GM23248 (cell line): ENCODE results near the gene UQCRC1. TPM values are rescaled to one million over a fixed set of nuclear protein-coding genes. Genes with fewer than 3 reads are reported as not detected.

Experiments
- DNase-seq: peaks from one replicate; pipeline ENCODE4 v3.0.0-alpha.2; 2015
- H2AFZ ChIP-seq: fragments of 200-600 bp; sonication (generic); 2 replicates; pipeline ENCODE4 v1.6.1; 2016; ENCODE audit warnings: antibody characterized with exemption
- H3F3A ChIP-seq: fragments of 200-600 bp; sonication (generic); 2 replicates; pipeline ENCODE4 v1.6.1; 2016; ENCODE audit warnings: mild to moderate bottlenecking, antibody characterized with exemption, mixed run types; ENCODE audit not compliant: insufficient read depth
- H3K27ac ChIP-seq: fragments of 200-600 bp; sonication (generic); 2 replicates; pipeline ENCODE4 v1.5.1; 2016; ENCODE audit warnings: mild to moderate bottlenecking
- H3K27me3 ChIP-seq: fragments of 200-600 bp; sonication (generic); replicated peaks from 2 replicates; pipeline ENCODE4 v1.6.1; 2016; ENCODE audit warnings: mild to moderate bottlenecking; ENCODE audit not compliant: insufficient read depth
- H3K36me3 ChIP-seq: fragments of 200-600 bp; sonication (generic); 2 replicates; pipeline ENCODE4 v1.6.1; 2016; ENCODE audit warnings: low read depth, mild to moderate bottlenecking
- H3K4me1 ChIP-seq: fragments of 200-600 bp; sonication (generic); 2 replicates; pipeline ENCODE4 v1.6.1; 2016; ENCODE audit warnings: mild to moderate bottlenecking; ENCODE audit not compliant: insufficient read depth
- H3K4me2 ChIP-seq: fragments of 200-600 bp; sonication (generic); one replicate; pipeline ENCODE4 v1.6.1; 2016; ENCODE audit warnings: mild to moderate bottlenecking; ENCODE audit not compliant: unreplicated experiment
- H3K4me3 ChIP-seq: fragments of 200-600 bp; sonication (generic); 2 replicates; pipeline ENCODE4 v1.5.1; 2016; ENCODE audit warnings: mild to moderate bottlenecking
- H3K79me2 ChIP-seq: fragments of 200-600 bp; sonication (generic); 2 replicates; pipeline ENCODE4 v1.6.1; 2016; ENCODE audit warnings: mild to moderate bottlenecking; ENCODE audit not compliant: insufficient read depth
- H3K9ac ChIP-seq: fragments of 200-600 bp; sonication (generic); 2 replicates; pipeline ENCODE4 v1.6.1; 2016; ENCODE audit warnings: mild to moderate bottlenecking
- H3K9me2 ChIP-seq: fragments of 200-600 bp; sonication (generic); 2 replicates; pipeline ENCODE4 v1.6.1; 2016; ENCODE audit warnings: mixed run types, mild to moderate bottlenecking, moderate library complexity; ENCODE audit not compliant: insufficient read depth
- H3K9me3 ChIP-seq: fragments of 200-600 bp; sonication (generic); one replicate; pipeline ENCODE4 v1.6.1; 2017; ENCODE audit warnings: low read depth
- H4K20me1 ChIP-seq: fragments of 200-600 bp; sonication (generic); 2 replicates; pipeline ENCODE4 v1.6.0; 2016; ENCODE audit not compliant: insufficient read depth
- EZH2 ChIP-seq: fragments of 200-600 bp; sonication (generic); IDR thresholded peaks from 2 replicates; pipeline ENCODE4 v1.6.1; 2018; ENCODE audit warnings: antibody characterized with exemption, mild to moderate bottlenecking; ENCODE audit not compliant: insufficient read depth, poor library complexity, severe bottlenecking
- EZH2phosphoT487 ChIP-seq: fragments of 200-600 bp; sonication (generic); IDR thresholded peaks from 2 replicates; pipeline ENCODE4 v1.6.1; 2018; ENCODE audit warnings: antibody characterized with exemption, moderate library complexity, mild to moderate bottlenecking, low read depth; ENCODE audit not compliant: insufficient read depth
- WGBS, 2 experiments: methylation state at CpG; one replicate each; pipeline ENCODE4 v1.1.6; 2015 to 2017; ENCODE audit warnings: low lambda C conversion rate in 2 of 2, low coverage in 1 of 2; ENCODE audit errors: missing lambda C conversion rate in 2 of 2; 5-methylcytosine and 5-hydroxymethylcytosine counted together
- in situ Hi-C: fragments of 300-500 bp; cut with MboI; formaldehyde crosslinking; loops from 2 replicates; pipeline ENCODE4 v1.15.0; 2020
- polyA plus RNA-seq: library from polyadenylated mRNA; unstranded; fragments of >200 nt; fragmentation: Nextera tagmentation; extraction: Ambion mirVana; gene quantifications from 2 replicates; pipeline ENCODE4 v1.2.1, GENCODE V29; 2016
- total RNA-seq: library from RNA; depleted of rRNA; stranded (reverse); fragments of >200 nt; shearing (Covaris generic); gene quantifications from 2 replicates; pipeline ENCODE4 v1.2.3, GENCODE V29; 2014

Gene UQCRC1
- total and polyA plus RNA-seq, 2 experiments from 2014 or later, result 252 to 285 TPM

- no peaks in the 10 kb centered on the region for H3F3A ChIP-seq
- DNase-seq, result no peak
- no peak overlapping the region for H3K4me2 ChIP-seq
- H3K9ac ChIP-seq, result no peak overlapping the region
- H4K20me1 ChIP-seq, result no peaks in the 10 kb centered on the region
- H3K27ac ChIP-seq, result no peak overlapping the region
- H3K9me2 ChIP-seq, result no peaks in the 10 kb centered on the region
- TF ChIP-seq EZH2phosphoT487 (no peak), EZH2 (no peak)
- 88 to 90% methylated on average over 3 of the region's 3 CpGs for WGBS, 2 experiments
- H3K79me2 ChIP-seq, result 0 out of 2 replicates have a peak, but pooled peaks cover 3% of the 10 kb centered on the region
- H2AFZ ChIP-seq, result no peak overlapping the region
- H3K4me1 ChIP-seq, result no peaks in the 10 kb centered on the region
- no peaks in the 10 kb centered on the region for H3K36me3 ChIP-seq
- no peak overlapping the region for H3K4me3 ChIP-seq
- in situ Hi-C loops, result no loop called here
- H3K27me3 ChIP-seq, result no peaks in the 10 kb centered on the region
- no peaks in the 10 kb centered on the region for H3K9me3 ChIP-seq
Measured at GRCh38 chr3:48641396-48641795, 31.9 kb upstream of the UQCRC1 start.

DNA sequence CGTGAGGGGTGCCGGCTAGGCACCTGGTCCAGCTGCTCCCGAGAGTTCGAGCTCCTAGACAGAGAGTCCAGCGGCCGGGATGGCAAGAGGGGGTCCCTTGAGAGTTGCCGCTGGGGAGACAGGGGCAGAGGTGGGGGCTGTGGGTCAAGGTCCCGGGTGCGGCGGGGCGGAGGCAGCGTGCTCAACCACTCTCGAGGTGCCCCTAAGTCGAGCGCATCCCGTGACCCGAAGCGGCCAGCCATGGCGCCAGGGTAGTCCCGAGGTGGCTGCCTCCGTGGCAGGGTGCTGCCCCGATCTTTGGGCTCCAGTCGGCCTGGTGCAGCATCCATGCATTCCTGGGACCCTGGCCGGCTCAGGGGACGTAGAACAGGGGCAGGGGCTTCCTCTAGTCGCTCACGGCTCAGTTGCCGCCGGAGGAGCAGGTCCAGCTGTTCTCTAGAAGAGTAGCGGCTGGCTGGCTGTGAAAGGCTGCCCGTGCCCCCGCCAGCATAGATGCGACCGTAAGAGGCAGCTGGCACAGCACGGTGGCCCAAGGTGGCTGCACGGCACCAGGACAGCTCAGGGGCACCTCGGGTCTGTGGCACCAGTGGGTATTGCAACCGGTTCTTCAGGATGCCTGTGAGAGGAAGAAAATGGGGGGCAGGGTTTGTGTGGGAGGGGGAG is 30.6 kb upstream of the UQCRC1 start:
- Histone ChIP-seq H3K27ac (no peak overlapping the region), H3K36me3 (no peaks in the 10 kb centered on the region), H3K4me1 (no peaks in the 10 kb centered on the region), H3K9ac (no peak overlapping the region), H3K27me3 (no peaks in the 10 kb centered on the region), H3F3A (no peaks in the 10 kb centered on the region), H3K4me2 (no peak overlapping the region), H3K9me3 (no peaks in the 10 kb centered on the region), H4K20me1 (no peaks in the 10 kb centered on the region), H2AFZ (no peak overlapping the region), H3K4me3 (no peak overlapping the region), H3K79me2 (peaks cover 9% of the 10 kb centered on the region; the same call in 1 of the 2 replicates), H3K9me2 (no peaks in the 10 kb centered on the region)
- 89 to 91% methylated on average over 26 to 38 of the region's 38 CpGs for WGBS, 2 experiments
- in situ Hi-C loops, result no loop called here
- DNase-seq, result no peak
- no peak for TF ChIP-seq EZH2phosphoT487
- TF ChIP-seq EZH2, result no peak

- Histone ChIP-seq H3K9me2 (no peaks in the 10 kb centered on the region), H3K79me2 (peaks cover 23% of the 10 kb centered on the region), H3K4me2 (no peak overlapping the region), H3K4me1 (peaks cover 8% of the 10 kb centered on the region; the same call in 1 of the 2 replicates), H2AFZ (no peak overlapping the region), H3K4me3 (no peak overlapping the region), H3K9me3 (no peaks in the 10 kb centered on the region), H3K9ac (no peak overlapping the region), H3K36me3 (no peaks in the 10 kb centered on the region), H4K20me1 (no peaks in the 10 kb centered on the region; the same call in 1 of the 2 replicates), H3F3A (no peaks in the 10 kb centered on the region), H3K27me3 (no peaks in the 10 kb centered on the region), H3K27ac (no peak overlapping the region)
- in situ Hi-C loops, result no loop called here
- no peak for TF ChIP-seq EZH2phosphoT487
- TF ChIP-seq EZH2, result no peak
- 80 to 81% methylated on average over 5 to 6 of the region's 6 CpGs for WGBS, 2 experiments
- DNase-seq, result no peak
Measured at GRCh38 chr3:48637305-48637704, 27.9 kb upstream of the UQCRC1 start.

- H3K4me1 ChIP-seq, result peaks cover 8% of the 10 kb centered on the region; the same call in 1 of the 2 replicates
- no peaks in the 10 kb centered on the region for H3K9me3 ChIP-seq
- H3K79me2 ChIP-seq, result peaks cover 23% of the 10 kb centered on the region
- H3K4me3 ChIP-seq, result peak overlapping the region; percentile 99
- no peaks in the 10 kb centered on the region for H3K9me2 ChIP-seq
- in situ Hi-C loops, result no loop called here
- peak overlapping the region; percentile 90 for H2AFZ ChIP-seq
- H3K36me3 ChIP-seq, result no peaks in the 10 kb centered on the region
- no peaks in the 10 kb centered on the region; the same call in 1 of the 2 replicates for H4K20me1 ChIP-seq
- peak overlapping the region; percentile 24; the same call in 1 of the 2 replicates for H3K27ac ChIP-seq
- H3K9ac ChIP-seq, result peak overlapping the region; percentile 91
- H3K27me3 ChIP-seq, result no peaks in the 10 kb centered on the region
- no peak for TF ChIP-seq EZH2phosphoT487
- no peak for TF ChIP-seq EZH2
- peak overlapping the region; percentile 83 for H3K4me2 ChIP-seq
- DNase-seq, result peak; percentile 14
- 45 to 47% methylated on average over 10 of the region's 10 CpGs for WGBS, 2 experiments
- H3F3A ChIP-seq, result no peaks in the 10 kb centered on the region
Measured at GRCh38 chr3:48636149-48636655, 26.8 kb upstream of the UQCRC1 start.
